Activated effector memory CD4-positive, alpha-beta T cell treated with Interleukin-2 at 50 U/mL for 16 hours (primary cell): ENCODE data around the gene MUC20.
"Not testable (repeated sequence)": the region's sequence is repeated elsewhere in the genome, so short reads cannot be mapped to it uniquely, and the experiment has no call there.

ENCODE experiments used
- DNase-seq: peaks from one replicate; pipeline ENCODE4 v3.0.0-alpha.2; 2020

The MUC20 gene

DNA sequence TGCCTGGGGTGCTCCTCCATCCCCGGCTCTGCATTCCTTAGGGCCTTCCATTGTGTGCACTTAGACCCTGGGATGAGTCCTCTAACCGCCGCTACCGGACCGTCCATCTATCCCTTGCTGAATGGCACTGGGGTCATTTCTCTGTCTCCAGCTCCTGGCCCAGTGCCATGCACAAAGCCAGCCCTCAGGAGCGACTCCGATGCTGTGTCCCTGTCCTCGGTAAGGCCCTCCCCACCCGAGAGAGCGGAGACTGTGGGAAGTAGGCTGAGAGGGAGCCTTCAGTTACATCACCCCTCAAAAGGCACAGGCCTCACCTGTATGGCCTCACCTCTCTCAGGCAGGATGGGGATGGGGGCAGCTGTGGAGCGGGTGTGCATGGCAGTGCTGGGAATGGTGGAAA lies 57.2 kb downstream of the MUC20 start:
- no peak for DNase-seq

GRCh38 chr3:195781236-195781635 lies 60.5 kb downstream of the MUC20 start:
- not testable (repeated sequence) for DNase-seq
